ENCODE measurements around the gene ALX1.
"Not testable (repeated sequence)": the region's sequence is repeated elsewhere in the genome, so short reads cannot be mapped to it uniquely, and the experiment has no call there.

Gene ALX1

GRCh38 chr12:85308374-85308773 is 28.4 kb downstream of the ALX1 start:
- DNase-seq = no peak

GRCh38 chr12:85309125-85309566 is 29.1 kb downstream of the ALX1 start:
- no peak for DNase-seq

- DNase-seq = no peak
These were observed 30.0 kb downstream of the ALX1 start for GRCh38 chr12:85310025-85310424.

- no peak for DNase-seq
These were observed 30.5 kb downstream of the ALX1 start for GRCh38 chr12:85310456-85311076.

- DNase-seq = not testable (repeated sequence)
These were observed 38.0 kb downstream of the ALX1 start for GRCh38 chr12:85317866-85318636.

DNA sequence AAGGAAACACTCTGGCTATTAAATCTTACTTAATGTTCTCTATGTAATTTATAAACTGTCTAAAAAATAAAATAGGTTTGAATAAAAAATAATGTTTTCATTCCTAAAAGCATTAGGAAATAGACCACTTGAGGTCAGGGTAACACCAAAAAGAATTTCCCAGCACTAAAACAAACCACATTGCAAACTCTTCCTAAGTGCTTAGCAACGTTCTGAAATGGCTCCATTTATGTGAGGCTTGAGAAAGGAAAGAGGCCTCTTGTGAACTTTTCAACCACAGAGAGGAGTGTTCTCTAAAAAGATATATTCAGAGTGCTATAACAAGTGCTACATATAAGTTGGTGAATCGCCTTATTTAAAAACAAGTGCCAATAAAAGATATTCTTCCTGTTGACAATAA is 42.7 kb downstream of the ALX1 start:
- no peak for DNase-seq

- no peak for DNase-seq
These were observed 45.4 kb downstream of the ALX1 start for GRCh38 chr12:85325442-85325841.

GRCh38 chr12:85329913-85330312 is 49.9 kb downstream of the ALX1 start:
- no peak for DNase-seq

DNA sequence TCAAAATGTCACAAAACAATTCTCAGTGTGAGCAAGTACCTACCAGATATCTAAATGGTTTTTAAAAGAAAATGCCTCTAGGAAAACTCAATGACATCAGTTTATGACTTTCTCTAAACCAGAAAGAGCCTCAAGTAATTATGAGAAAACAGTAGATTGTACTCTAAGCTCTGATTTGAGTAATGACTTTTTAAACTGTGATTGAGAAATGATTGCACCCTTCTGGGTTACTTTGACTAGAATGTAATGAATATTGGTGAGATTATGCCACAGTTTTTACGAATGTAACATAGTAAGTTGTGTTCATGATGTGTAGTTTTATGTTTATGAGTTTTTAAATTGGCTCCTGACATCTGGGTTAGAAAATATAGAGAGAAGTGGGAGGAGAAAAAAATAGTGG is 68.8 kb downstream of the ALX1 start:
- no peak for DNase-seq

DNA sequence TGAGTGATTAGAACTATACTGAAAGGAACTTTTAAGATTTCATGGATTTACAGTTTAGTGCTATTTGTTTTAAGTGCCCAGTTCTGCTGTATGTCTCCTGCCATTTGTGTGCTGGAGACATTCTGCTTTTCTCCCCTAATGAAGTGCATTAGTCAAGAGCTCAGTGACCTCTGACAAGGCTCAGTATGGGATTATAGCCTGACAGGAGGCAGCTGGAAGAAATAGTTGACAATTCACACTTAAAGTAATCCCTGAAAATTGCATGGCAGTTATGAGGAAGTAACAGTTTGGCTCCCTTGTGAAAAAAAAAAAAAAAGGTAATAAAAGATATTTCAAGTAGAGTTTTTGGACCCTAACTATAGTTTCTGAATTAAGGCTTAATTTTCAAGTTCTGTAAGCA is 70.3 kb downstream of the ALX1 start:
- DNase-seq = no peak

All from femur (tissue), 1 donor.